Measurements from ENCODE around the gene ARHGEF11. TPM values are rescaled to one million over a fixed set of nuclear protein-coding genes. Genes with fewer than 3 reads are reported as not detected.

ARHGEF11 gene
- total RNA-seq, 1 experiment from 2014 or later, result 38.1 TPM

GRCh38 chr1:157084720-157085119, 39.2 kb upstream of the ARHGEF11 start (continued):
- TF ChIP-seq USF1 (CRISPR knock-in tag; IDR thresholded peaks at IDR 0.05) (no peak), FOXK1 (CRISPR knock-in tag; IDR thresholded peaks at IDR 0.05) (no peak), GABPB1 (CRISPR knock-in tag; IDR thresholded peaks at IDR 0.05) (no peak), PRRX2 (CRISPR knock-in tag; IDR thresholded peaks at IDR 0.05) (no peak), ZBTB21 (CRISPR knock-in tag; IDR thresholded peaks at IDR 0.05; ENCODE audit: borderline replicate concordance) (no peak), PRDM15 (CRISPR knock-in tag; IDR thresholded peaks at IDR 0.05) (no peak), CREB1 (CRISPR knock-in tag; IDR thresholded peaks at IDR 0.05) (no peak)
- TF ChIP-seq, protein P1, sequence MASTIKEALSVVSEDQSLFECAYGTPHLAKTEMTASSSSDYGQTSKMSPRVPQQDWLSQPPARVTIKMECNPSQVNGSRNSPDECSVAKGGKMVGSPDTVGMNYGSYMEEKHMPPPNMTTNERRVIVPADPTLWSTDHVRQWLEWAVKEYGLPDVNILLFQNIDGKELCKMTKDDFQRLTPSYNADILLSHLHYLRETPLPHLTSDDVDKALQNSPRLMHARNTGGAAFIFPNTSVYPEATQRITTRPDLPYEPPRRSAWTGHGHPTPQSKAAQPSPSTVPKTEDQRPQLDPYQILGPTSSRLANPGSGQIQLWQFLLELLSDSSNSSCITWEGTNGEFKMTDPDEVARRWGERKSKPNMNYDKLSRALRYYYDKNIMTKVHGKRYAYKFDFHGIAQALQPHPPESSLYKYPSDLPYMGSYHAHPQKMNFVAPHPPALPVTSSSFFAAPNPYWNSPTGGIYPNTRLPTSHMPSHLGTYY (CRISPR knock-in tag; IDR thresholded peaks at IDR 0.05), result no peak
- TF ChIP-seq, protein P2, sequence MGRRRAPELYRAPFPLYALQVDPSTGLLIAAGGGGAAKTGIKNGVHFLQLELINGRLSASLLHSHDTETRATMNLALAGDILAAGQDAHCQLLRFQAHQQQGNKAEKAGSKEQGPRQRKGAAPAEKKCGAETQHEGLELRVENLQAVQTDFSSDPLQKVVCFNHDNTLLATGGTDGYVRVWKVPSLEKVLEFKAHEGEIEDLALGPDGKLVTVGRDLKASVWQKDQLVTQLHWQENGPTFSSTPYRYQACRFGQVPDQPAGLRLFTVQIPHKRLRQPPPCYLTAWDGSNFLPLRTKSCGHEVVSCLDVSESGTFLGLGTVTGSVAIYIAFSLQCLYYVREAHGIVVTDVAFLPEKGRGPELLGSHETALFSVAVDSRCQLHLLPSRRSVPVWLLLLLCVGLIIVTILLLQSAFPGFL (CRISPR knock-in tag; IDR thresholded peaks at IDR 0.05; ENCODE audit: borderline replicate concordance), result no peak

GRCh38 chr1:157081707-157082106, 36.2 kb upstream of the ARHGEF11 start:
- POLR2A ChIA-PET, result no interaction called here
- CTCF ChIA-PET, result interaction anchor here (0.9 to 3.6 kb wide), 2 partner anchors 8 to 75 kb away, joined by 3 to 25 read pairs; no protein-coding TSS in a partner anchor

DNA sequence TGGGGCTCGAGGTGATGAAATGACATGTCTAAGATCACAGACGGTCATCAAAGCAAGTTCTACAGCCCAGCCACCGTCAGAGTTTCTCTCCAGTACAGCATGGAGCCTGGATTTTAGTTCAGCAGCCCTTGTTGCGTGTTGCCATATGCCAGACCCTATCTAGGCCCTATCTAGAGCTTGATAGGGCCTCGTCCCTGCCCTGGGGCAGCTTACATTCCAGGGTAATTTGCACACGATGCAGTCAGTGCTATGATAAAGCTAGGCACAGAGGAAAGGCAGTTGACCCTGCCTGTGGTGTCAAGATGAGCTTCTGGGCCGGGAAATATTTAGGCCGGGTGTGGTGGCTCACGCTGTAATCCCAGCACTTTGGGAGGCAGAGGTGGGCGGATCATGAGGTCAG, 35.2 kb upstream of the ARHGEF11 start:
- DNase-seq (ENCODE audit: low spot score) (no peak), ATAC-seq (no peak)
- CTCF ChIA-PET, result interaction anchor here (0.5 to 3.6 kb wide), 4 partner anchors 9 to 132 kb away, joined by 3 to 25 read pairs (median 4); no protein-coding TSS in a partner anchor
- peaks cover 9% of the 10 kb centered on the region for H3K4me1 Mint-ChIP-seq
- H3K4me3 Mint-ChIP-seq, result no peak overlapping the region
- no peaks in the 10 kb centered on the region for H3K36me3 Mint-ChIP-seq
- peak overlapping the region; percentile 54; the same call in 1 of the 2 replicates for H3K27ac Mint-ChIP-seq
- H3K27me3 Mint-ChIP-seq (ENCODE audit: low read depth), result no peaks in the 10 kb centered on the region
- POLR2A ChIA-PET, result no interaction called here
- H3K9me3 Mint-ChIP-seq, result no peaks in the 10 kb centered on the region
- TF ChIP-seq HMGA2 (CRISPR knock-in tag; IDR thresholded peaks at IDR 0.05) (no peak), ZNF219 (CRISPR knock-in tag; IDR thresholded peaks at IDR 0.05; ENCODE audit: borderline replicate concordance) (no peak), ZNF281 (CRISPR knock-in tag; IDR thresholded peaks at IDR 0.05) (no peak), GTF2I (CRISPR knock-in tag; conservative IDR thresholded peaks at IDR 0.05) (no peak), SMAD3 (CRISPR knock-in tag; IDR thresholded peaks at IDR 0.05; ENCODE audit: borderline replicate concordance) (no peak), ZNF396 (CRISPR knock-in tag; IDR thresholded peaks at IDR 0.05; ENCODE audit: borderline replicate concordance) (no peak), OVOL2 (CRISPR knock-in tag; IDR thresholded peaks at IDR 0.05; ENCODE audit: borderline replicate concordance) (no peak), MYBL2 (CRISPR knock-in tag; IDR thresholded peaks at IDR 0.05) (no peak), ZNF671 (CRISPR knock-in tag; IDR thresholded peaks at IDR 0.05) (no peak)

More at GRCh38 chr1:157081707-157082106, 36.2 kb upstream of the ARHGEF11 start:
- H3K4me1 Mint-ChIP-seq, result peaks cover 13% of the 10 kb centered on the region
- no peaks in the 10 kb centered on the region for H3K27me3 Mint-ChIP-seq (ENCODE audit: low read depth)
- H3K9me3 Mint-ChIP-seq, result no peaks in the 10 kb centered on the region
- no peaks in the 10 kb centered on the region for H3K36me3 Mint-ChIP-seq
- H3K27ac Mint-ChIP-seq, result no peak overlapping the region
- TF ChIP-seq ZNF396 (CRISPR knock-in tag; IDR thresholded peaks at IDR 0.05; ENCODE audit: borderline replicate concordance) (no peak), NFYB (CRISPR knock-in tag; conservative IDR thresholded peaks at IDR 0.05; ENCODE audit: low read depth) (no peak), NR2C2 (CRISPR knock-in tag; IDR thresholded peaks at IDR 0.05) (no peak), MYBL2 (CRISPR knock-in tag; IDR thresholded peaks at IDR 0.05) (no peak)
- TF ChIP-seq, protein P3, sequence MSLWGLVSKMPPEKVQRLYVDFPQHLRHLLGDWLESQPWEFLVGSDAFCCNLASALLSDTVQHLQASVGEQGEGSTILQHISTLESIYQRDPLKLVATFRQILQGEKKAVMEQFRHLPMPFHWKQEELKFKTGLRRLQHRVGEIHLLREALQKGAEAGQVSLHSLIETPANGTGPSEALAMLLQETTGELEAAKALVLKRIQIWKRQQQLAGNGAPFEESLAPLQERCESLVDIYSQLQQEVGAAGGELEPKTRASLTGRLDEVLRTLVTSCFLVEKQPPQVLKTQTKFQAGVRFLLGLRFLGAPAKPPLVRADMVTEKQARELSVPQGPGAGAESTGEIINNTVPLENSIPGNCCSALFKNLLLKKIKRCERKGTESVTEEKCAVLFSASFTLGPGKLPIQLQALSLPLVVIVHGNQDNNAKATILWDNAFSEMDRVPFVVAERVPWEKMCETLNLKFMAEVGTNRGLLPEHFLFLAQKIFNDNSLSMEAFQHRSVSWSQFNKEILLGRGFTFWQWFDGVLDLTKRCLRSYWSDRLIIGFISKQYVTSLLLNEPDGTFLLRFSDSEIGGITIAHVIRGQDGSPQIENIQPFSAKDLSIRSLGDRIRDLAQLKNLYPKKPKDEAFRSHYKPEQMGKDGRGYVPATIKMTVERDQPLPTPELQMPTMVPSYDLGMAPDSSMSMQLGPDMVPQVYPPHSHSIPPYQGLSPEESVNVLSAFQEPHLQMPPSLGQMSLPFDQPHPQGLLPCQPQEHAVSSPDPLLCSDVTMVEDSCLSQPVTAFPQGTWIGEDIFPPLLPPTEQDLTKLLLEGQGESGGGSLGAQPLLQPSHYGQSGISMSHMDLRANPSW (CRISPR knock-in tag; conservative IDR thresholded peaks at IDR 0.05; ENCODE audit: low read depth), result no peak
- no peak overlapping the region for H3K4me3 Mint-ChIP-seq
- no peak for DNase-seq (ENCODE audit: low spot score)
- no peak for ATAC-seq
